BJ (cell line): ENCODE measurements around the gene RIT2. TPM values are rescaled to one million over a fixed set of nuclear protein-coding genes. Genes with fewer than 3 reads are reported as not detected.

Source experiments
- CTCF ChIA-PET: fragments of 350-600 bp; formaldehyde crosslinking; extraction: SDS; loops from one replicate; lab custom pipeline; 2021; ENCODE audit warnings: antibody characterized with exemption, inconsistent platforms; lab: Yijun Ruan, JAX
- POLR2A ChIA-PET: fragments of 300-600 bp; sonication (Branson Sonifier 250); formaldehyde crosslinking; extraction: SDS; loops from one replicate; lab custom pipeline; 2021; ENCODE audit warnings: antibody characterized with exemption; lab: Charles Lee
- DNase-seq: peaks from one replicate; pipeline ENCODE4 v3.0.0-alpha.2; 2011; ENCODE audit warnings: low read depth
- H3K27me3 ChIP-seq: 2 replicates; pipeline ENCODE4 v1.6.0; 2011; ENCODE audit warnings: low read length; ENCODE audit not compliant: control insufficient read depth, insufficient read depth
- H3K36me3 ChIP-seq: 2 replicates; pipeline ENCODE4 v1.5.1; 2011; ENCODE audit warnings: low read length; ENCODE audit not compliant: control insufficient read depth, insufficient read depth
- H3K4me3 ChIP-seq: 2 replicates; pipeline ENCODE4 v1.5.1; 2011; ENCODE audit warnings: low read depth, mild to moderate bottlenecking, control low read depth, low read length
- CTCF ChIP-seq: IDR thresholded peaks from 2 replicates; pipeline ENCODE4 v1.5.1; 2011; ENCODE audit warnings: low read depth, mild to moderate bottlenecking, control low read depth, inconsistent platforms, low read length, moderate library complexity; ENCODE audit not compliant: insufficient read depth
- polyA plus RNA-seq: library from polyadenylated mRNA; depleted of rRNA; stranded (reverse); fragments of >200 nt; gene quantifications from 2 replicates; pipeline ENCODE4 v1.2.3, GENCODE V29; 2011

The RIT2 gene
- polyA plus RNA-seq, 1 experiment, result not detected

GRCh38 chr18:43158381-43158780 lies 42.9 kb upstream of the RIT2 start:
- TF ChIP-seq CTCF, result no peak
- no peak overlapping the region for H3K4me3 ChIP-seq
- no peak for DNase-seq
- no peaks in the 10 kb centered on the region for H3K36me3 ChIP-seq
- H3K27me3 ChIP-seq, result no peaks in the 10 kb centered on the region
- CTCF ChIA-PET, result interaction anchor here (1.0 kb wide), 1 partner anchor 14 kb away, joined by 3 read pairs; no protein-coding TSS in a partner anchor
- POLR2A ChIA-PET, result no interaction called here

GRCh38 chr18:43155842-43156241 lies 40.4 kb upstream of the RIT2 start:
- ChIA-PET CTCF (no interaction called here), POLR2A (no interaction called here)
- no peak for DNase-seq
- Histone ChIP-seq H3K27me3 (no peaks in the 10 kb centered on the region), H3K36me3 (no peaks in the 10 kb centered on the region), H3K4me3 (no peak overlapping the region)
- TF ChIP-seq CTCF, result no peak

- CTCF ChIA-PET, result no interaction called here
- Histone ChIP-seq H3K36me3 (no peaks in the 10 kb centered on the region), H3K27me3 (no peaks in the 10 kb centered on the region), H3K4me3 (no peak overlapping the region)
- DNase-seq, result no peak
- no peak for TF ChIP-seq CTCF
- POLR2A ChIA-PET, result no interaction called here
Observed at GRCh38 chr18:43148231-43148630, 32.7 kb upstream of the RIT2 start.

GRCh38 chr18:43141208-43141607 lies 25.7 kb upstream of the RIT2 start:
- no peaks in the 10 kb centered on the region for H3K27me3 ChIP-seq
- no peaks in the 10 kb centered on the region for H3K36me3 ChIP-seq
- ChIA-PET CTCF (no interaction called here), POLR2A (no interaction called here)
- no peak for DNase-seq
- TF ChIP-seq CTCF, result no peak
- no peak overlapping the region for H3K4me3 ChIP-seq

- ChIA-PET POLR2A (no interaction called here), CTCF (no interaction called here)
- DNase-seq, result no peak
- TF ChIP-seq CTCF, result no peak
- Histone ChIP-seq H3K27me3 (no peaks in the 10 kb centered on the region), H3K4me3 (no peak overlapping the region), H3K36me3 (no peaks in the 10 kb centered on the region)
Observed at GRCh38 chr18:43139288-43139946, 23.9 kb upstream of the RIT2 start.
